HG03575 (cell line): Measurements from ENCODE around the gene ZFP92.
"Not testable (repeated sequence)": the region's sequence is repeated elsewhere in the genome, so short reads cannot be mapped to it uniquely, and the experiment has no call there.

Experiments
- ATAC-seq: cut with Tn5 transposase; IDR thresholded peaks from one replicate; pipeline ENCODE4 v1.9.1; 2021; ENCODE audit not compliant: unreplicated experiment, insufficient number of reproducible peaks, low FRiP score; ENCODE audit errors: extremely low read depth

The ZFP92 gene

DNA sequence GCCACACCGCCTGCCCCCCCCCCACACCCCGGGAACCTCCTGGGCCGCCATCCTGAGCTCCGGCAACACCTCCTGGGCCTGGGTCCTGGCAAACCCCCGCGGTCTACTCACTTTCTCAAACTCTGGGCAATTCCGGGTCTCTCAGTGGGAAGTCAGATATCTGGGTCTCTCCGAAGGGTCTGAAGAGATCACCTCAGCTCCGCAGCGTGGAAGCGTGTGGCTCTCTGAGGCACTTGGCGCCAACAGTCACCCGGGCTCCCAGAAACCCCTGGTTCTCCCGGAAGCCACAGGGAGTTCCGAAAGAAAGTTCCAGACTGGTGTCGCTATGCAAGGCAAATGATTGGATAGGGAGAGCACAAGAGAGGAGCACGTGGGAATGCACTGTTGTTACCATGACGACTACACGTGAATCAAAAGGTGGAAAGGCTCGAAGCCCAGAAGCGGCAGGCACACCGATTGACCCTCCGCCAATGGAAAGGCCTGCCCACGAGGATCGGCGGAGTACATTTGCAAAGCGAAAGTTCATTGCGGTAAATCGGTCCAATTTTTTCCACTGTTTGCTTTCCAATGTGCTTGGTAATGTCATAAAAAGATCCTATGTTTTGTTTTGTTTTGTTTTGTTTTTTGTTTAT, 10.0 kb upstream of the ZFP92 start, which contains the start of gene PNMA6E:
Gene PNMA6E (minus strand): TSS at position 218 of the 632 bp plus-strand sequence. CDS start 2,501 bp downstream, outside the sequence.
- ATAC-seq = no peak

DNA sequence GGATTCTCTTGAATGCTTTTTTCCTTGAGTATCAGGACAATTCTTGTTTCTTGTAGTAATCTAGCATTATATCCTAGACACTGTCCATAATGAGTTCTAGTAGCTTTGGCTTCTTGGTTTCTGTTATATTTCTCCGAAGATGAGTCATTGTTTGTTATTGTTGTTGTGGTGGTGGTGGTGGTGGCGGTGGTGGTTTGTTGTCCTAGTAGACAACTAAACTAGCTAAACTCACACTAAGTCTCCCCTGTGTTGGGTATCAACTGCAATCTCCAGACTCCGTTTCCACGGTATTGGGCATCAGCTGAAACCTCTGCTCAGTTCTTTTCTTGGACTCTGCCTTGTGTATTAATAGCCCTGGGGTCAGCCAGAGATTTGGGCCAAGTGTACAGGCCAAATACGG, 6.9 kb upstream of the ZFP92 start:
- not testable (repeated sequence) for ATAC-seq

- ATAC-seq = no peak
These were observed 5.8 kb upstream of the ZFP92 start for GRCh38 chrX:153405426-153405825.

GRCh38 chrX:153406011-153406410, 5.3 kb upstream of the ZFP92 start:
- no peak for ATAC-seq

- ATAC-seq = no peak
These were observed 4.4 kb upstream of the ZFP92 start for GRCh38 chrX:153406903-153407302.

DNA sequence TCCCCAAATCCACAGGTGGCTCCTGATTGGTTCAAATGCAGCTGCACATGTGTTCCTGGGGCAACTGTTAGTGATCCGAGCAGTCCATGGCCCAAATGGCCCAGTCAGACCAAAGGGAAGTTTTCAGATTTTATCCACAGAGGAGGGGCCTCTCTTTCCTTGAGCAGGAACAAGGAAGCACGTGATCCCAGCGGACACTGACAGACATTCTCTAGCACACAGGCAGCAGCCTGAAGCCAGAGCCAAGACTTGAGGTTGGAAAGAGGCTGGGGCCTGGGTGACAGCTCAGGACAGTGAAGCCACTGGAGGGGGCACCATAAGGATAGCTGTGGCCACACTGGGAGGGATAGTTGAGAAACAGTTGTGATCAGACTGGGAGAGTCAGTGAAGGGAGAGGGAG, 3.5 kb upstream of the ZFP92 start:
- no peak for ATAC-seq

- ATAC-seq = no peak
These were observed 3.0 kb upstream of the ZFP92 start for GRCh38 chrX:153408221-153408721.

GRCh38 chrX:153408871-153409351, 2.4 kb upstream of the ZFP92 start:
- ATAC-seq = no peak

DNA sequence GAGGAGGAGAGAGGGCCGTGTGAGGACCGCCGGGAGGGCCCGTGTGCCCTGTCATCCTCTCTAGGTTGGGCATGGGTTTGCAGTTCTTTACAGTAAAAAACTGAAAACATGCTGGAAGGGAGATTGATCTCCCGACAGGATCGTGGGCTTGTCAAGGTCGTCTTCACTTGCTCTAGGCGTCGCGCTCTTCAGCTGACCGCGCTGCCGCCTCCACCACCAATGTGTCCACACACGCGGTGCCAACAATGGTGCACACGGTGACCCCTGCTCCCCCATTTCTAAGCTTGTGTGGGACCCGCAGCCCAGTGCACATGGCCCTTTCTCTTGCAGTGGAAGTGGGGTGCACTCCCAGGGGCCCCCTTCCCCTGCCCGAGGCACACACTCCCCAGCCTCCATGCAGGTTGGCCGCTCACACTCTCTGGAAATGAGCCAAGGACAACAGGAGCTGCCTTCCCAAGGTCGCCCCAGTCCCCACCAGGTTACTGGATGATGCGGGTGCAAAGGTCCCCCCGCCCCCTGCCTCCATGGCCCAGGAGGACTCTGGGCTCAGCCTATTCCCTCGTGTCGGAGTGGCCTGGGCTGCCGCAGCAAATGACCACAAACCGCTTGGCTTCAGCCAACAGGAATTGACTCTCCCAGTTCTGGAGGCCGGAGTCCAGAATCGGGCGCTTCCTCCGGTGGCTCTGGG, 1.7 kb upstream of the ZFP92 start:
- no peak for ATAC-seq

DNA sequence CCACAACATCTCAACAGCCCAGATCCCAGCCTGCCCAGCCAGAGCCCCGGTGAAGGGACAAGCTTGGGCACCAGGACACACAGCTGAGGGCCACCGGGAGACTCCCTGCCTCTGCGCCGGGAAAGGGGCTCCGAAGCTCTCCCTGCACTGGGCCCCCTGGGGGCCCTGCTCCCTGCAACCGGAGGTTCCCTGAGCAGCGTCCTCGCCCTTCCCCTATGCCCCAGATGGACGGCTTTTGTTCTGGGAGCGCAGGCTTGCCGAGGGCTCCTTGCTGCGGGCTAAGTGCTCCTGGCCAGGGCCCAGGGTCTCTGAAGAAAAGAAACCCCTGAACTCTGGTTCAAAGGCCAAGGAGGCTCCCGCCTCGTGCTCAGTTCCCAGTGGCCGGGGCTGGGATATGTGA, 899 bp upstream of the ZFP92 start:
- no peak for ATAC-seq

- ATAC-seq = no peak
These were observed 401 bp upstream of the ZFP92 start for GRCh38 chrX:153410888-153411254.

DNA sequence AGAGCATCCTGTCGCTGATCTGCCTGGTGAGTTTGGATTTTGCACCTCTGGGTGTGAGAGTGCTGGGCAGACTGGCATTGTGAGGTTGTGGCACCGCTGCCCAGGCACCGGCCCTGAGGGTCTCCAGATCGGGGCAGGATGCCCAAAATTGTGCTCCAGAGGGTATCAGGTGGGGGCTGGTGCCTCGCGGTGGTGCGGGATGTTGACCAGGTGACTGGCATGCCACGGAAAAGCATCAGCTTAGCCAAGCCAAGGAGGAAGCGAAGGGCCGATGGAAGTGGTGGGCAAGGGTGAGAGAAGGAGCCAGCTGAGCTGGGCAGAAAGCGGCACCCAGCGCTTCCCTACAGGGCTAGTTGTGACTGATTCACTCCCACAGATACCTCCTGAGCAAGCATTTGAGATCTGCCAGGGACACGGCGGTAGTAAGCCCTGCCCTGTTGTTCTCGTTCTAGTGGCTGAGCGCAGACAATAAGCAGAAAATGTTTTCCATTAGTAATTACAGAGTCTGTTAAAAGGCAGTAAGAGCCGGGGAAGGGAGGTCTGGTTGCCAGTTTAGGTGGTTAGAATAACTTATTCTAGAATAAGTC, 809 bp downstream of the ZFP92 start:
- no peak for ATAC-seq

DNA sequence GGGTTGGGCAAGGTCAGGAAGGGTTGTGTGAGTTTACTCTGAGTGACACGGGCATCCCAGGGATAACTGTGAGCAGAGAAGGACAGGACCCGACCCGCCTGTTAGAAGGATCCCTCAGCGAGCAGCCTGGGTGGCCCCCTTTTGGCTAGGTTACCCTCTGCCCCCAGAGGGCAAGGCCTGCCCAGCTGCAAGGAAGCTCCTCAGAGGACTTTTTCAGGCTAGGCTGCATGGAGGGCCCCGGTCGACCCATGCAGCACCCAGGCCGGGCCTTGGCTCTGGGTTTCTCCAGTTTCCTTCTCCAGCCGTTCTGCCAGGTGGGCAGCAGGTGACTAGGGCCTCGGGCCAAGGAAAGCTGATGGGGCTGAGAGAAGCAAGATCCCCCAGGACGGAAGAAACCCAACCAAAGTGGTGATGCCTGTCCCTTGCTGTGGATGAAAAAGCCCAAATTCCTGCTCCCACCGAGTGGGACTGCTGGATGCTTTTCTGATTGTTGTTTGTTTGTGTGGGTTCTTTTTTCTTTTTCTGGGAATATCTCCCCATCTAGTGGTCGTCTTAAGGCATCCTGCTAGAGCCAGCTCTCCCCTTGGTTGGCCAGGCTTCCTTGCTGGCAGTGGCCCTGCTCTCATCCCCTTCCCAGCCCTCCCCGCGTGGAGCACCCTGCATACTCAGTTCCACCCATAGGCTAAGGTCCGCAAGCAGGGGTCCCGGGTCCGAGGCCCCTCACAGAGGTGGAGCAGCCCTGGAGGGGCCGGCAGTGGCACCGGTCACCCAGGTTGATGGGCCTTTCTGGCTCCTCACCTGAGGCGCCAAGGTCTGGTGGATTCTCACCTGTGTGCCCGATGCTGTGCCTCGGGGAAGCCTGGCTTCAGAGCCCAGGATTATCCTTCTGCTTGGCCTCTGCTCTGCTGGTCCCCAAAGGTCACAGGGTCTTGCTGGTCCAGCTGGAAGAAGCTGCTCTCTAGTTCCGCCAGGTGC, 1.8 kb downstream of the ZFP92 start:
- ATAC-seq = no peak

DNA sequence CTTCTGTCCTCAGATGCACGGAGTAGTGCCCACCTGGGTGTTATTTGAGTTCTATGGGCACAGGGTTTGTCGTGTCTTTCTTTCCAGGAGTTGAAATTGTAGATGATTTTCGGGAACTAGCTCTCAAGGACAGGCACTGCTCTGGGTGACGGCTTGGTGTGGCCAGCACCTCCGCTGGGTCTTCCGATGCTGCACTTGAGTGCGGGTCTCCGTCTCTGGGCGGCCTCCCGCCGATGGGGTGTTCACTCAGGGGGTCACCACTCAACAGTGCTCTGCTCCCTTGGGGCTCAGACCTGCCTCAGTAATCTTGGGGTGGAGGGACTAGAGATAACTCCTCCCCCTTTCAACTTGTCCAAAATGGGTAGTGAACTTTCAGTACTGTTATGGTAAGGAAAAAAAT, 2.5 kb downstream of the ZFP92 start:
- ATAC-seq = no peak

GRCh38 chrX:153414856-153415510, 3.7 kb downstream of the ZFP92 start:
- no peak for ATAC-seq

DNA sequence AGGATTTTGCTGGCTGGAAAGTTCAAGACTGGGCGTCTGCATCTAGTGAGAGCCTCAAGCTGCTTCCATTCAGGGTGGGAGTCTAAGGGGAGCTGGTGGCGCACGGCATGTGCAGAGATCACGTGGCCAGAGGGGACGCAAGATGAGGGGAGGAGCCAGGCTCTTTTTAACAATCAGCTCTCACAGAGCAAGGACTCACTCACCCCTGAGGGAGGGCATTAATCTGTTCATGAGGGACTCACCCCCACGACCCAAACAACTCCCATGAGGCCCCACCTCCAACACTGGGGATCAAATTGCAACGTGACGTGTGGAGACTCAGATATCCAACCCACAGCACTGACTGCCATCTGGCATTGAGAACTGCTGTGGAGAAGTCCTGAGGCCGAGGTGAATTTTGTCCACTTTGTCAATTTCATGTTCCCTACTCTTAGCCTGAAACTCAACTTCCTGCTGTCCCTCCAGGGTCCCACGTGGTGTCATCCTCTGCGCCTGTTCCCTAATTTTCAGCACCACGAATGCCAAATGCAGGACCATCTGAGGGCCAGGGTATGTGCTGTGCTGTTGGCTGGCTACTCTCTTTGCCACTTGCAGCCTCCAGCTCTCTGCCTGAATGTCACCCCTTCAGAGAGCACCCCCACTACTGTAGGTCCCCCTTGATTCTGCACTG, 5.6 kb downstream of the ZFP92 start:
- ATAC-seq = no peak

GRCh38 chrX:153417637-153418036, 6.4 kb downstream of the ZFP92 start:
- ATAC-seq = no peak
